Activated naive CD4-positive, alpha-beta T cell treated with anti-CD3 and anti-CD28 coated beads, Interleukin-2, amount 50 U/mL, for 72 hours (primary cell): Measurements from ENCODE around the gene KLK2. TPM values are rescaled to one million over a fixed set of nuclear protein-coding genes. Genes with fewer than 3 reads are reported as not detected.
"Not testable (repeated sequence)": the region's sequence is repeated elsewhere in the genome, so short reads cannot be mapped to it uniquely, and the experiment has no call there.

ENCODE experiments used
- ATAC-seq, 2 donors: fragments of 150-1000 bp; cut with Tn5 transposase; 2 replicates each; pipeline ENCODE4 v1.10.0; 2021; ENCODE audit warnings: mild to moderate bottlenecking in 2 of 2, moderate library complexity in 2 of 2
- DNase-seq, 2 donors: peaks; one replicate each; pipeline ENCODE4 v3.0.0; 2021 to 2022; ENCODE audit warnings: low spot score in 2 of 2
- H3K27ac Mint-ChIP-seq, 2 donors: one replicate each; pipeline ENCODE4 v1.8.0; 2022; ENCODE audit warnings: mild to moderate bottlenecking in 2 of 2, mixed read lengths in 2 of 2
- H3K36me3 Mint-ChIP-seq, 2 donors: one replicate each; pipeline ENCODE4 v1.8.0; 2022; ENCODE audit warnings: mixed read lengths in 2 of 2
- H3K9me3 Mint-ChIP-seq, 2 donors: one replicate each; pipeline ENCODE4 v1.8.0; 2022; ENCODE audit warnings: mixed read lengths in 2 of 2
- total RNA-seq, 2 donors: library from RNA; stranded (reverse); gene quantifications; one replicate each; pipeline ENCODE4 v1.2.3, GENCODE V29; 2022

The KLK2 gene
- total RNA-seq, 2 donors from 2014 or later, result 1.5 TPM; not detected in 1

DNA sequence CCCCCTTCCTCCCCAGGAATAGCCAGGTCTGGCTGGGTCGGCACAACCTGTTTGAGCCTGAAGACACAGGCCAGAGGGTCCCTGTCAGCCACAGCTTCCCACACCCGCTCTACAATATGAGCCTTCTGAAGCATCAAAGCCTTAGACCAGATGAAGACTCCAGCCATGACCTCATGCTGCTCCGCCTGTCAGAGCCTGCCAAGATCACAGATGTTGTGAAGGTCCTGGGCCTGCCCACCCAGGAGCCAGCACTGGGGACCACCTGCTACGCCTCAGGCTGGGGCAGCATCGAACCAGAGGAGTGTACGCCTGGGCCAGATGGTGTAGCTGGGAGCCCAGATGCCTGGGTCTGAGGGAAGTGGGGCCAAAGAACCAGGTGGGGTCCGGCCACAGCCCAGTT, 3.2 kb downstream of the KLK2 start:
- Mint-ChIP-seq H3K36me3 (no peaks in the 10 kb centered on the region), H3K27ac (no peak overlapping the region), H3K9me3 (no peaks in the 10 kb centered on the region)
- no peak for ATAC-seq
- DNase-seq, result no peak

DNA sequence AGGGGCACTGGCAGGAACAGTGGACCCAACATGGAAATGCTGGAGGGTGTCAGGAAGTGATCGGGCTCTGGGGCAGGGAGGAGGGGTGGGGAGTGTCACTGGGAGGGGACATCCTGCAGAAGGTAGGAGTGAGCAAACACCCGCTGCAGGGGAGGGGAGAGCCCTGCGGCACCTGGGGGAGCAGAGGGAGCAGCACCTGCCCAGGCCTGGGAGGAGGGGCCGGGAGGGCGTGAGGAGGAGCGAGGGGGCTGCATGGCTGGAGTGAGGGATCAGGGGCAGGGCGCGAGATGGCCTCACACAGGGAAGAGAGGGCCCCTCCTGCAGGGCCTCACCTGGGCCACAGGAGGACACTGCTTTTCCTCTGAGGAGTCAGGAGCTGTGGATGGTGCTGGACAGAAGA, 4.1 kb downstream of the KLK2 start:
- H3K27ac Mint-ChIP-seq, result no peak overlapping the region

DNA sequence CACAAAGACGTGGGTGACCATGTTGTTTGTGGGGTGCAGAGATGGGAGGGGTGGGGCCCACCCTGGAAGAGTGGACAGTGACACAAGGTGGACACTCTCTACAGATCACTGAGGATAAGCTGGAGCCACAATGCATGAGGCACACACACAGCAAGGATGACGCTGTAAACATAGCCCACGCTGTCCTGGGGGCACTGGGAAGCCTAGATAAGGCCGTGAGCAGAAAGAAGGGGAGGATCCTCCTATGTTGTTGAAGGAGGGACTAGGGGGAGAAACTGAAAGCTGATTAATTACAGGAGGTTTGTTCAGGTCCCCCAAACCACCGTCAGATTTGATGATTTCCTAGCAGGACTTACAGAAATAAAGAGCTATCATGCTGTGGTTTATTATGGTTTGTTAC, 5.6 kb downstream of the KLK2 start:
- DNase-seq (no peak), ATAC-seq (no peak)
- Mint-ChIP-seq H3K36me3 (no peaks in the 10 kb centered on the region), H3K9me3 (no peaks in the 10 kb centered on the region), H3K27ac (no peak overlapping the region)

More for the DNA sequence above, 4.1 kb downstream of the KLK2 start:
- H3K9me3 Mint-ChIP-seq, result no peaks in the 10 kb centered on the region
- DNase-seq (no peak), ATAC-seq (no peak)
- no peaks in the 10 kb centered on the region for H3K36me3 Mint-ChIP-seq

DNA sequence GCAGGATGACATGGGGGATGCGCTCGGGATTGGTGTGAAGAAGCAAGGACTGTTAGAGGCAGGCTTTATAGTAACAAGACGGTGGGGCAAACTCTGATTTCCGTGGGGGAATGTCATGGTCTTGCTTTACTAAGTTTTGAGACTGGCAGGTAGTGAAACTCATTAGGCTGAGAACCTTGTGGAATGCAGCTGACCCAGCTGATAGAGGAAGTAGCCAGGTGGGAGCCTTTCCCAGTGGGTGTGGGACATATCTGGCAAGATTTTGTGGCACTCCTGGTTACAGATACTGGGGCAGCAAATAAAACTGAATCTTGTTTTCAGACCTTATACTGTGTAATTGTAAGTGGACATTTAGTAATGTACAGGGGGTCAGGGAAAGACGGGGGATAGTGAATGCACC, 7.0 kb downstream of the KLK2 start:
- Mint-ChIP-seq H3K36me3 (no peaks in the 10 kb centered on the region), H3K27ac (no peak overlapping the region), H3K9me3 (no peaks in the 10 kb centered on the region)
- DNase-seq (no peak), ATAC-seq (no peak)

DNA sequence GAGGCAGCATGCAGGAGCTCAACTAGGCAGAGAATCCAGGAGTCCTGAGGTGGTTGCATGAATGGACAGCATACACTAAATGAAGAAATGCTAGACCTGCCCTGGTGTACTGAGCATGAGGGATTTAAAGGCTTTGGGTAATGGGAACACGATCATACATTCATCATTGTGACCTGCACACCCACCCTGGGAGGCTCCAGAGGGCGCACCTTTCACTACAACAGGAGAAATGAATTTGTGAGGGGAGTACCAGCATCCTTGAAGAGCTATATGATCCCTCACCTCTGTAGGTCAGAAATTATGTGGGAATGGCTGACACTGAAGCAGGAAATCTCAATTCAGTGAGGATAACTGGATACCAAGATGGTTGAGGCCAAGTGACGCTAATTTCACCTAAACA, 8.9 kb downstream of the KLK2 start:
- Mint-ChIP-seq H3K27ac (no peak overlapping the region), H3K9me3 (no peaks in the 10 kb centered on the region), H3K36me3 (no peaks in the 10 kb centered on the region)
- no peak for DNase-seq
- no peak for ATAC-seq

DNA sequence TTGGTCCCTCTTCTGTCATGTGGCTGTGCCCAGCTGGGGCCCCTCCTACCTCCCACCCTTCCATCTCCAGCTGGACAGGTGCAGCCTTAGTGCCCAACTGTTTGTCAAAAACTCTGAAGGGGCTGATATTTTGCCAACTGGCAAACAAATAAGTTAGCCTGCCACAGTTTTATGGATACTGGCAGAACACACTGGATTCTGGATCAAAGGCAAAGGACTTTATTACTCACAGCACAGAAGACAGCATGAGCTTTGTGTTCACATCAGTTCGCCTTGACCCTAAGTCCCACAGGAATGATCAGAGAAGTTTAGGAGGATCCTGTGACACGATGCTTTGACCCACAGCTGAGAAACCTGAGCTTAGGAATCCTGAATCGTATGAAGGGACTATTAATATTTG, 16.4 kb downstream of the KLK2 start:
- DNase-seq (no peak), ATAC-seq (no peak)
- no peak overlapping the region for H3K27ac Mint-ChIP-seq
- peaks cover 0 to 3% of the 10 kb centered on the region in 2 donors for H3K9me3 Mint-ChIP-seq
- H3K36me3 Mint-ChIP-seq, result no peaks in the 10 kb centered on the region

DNA sequence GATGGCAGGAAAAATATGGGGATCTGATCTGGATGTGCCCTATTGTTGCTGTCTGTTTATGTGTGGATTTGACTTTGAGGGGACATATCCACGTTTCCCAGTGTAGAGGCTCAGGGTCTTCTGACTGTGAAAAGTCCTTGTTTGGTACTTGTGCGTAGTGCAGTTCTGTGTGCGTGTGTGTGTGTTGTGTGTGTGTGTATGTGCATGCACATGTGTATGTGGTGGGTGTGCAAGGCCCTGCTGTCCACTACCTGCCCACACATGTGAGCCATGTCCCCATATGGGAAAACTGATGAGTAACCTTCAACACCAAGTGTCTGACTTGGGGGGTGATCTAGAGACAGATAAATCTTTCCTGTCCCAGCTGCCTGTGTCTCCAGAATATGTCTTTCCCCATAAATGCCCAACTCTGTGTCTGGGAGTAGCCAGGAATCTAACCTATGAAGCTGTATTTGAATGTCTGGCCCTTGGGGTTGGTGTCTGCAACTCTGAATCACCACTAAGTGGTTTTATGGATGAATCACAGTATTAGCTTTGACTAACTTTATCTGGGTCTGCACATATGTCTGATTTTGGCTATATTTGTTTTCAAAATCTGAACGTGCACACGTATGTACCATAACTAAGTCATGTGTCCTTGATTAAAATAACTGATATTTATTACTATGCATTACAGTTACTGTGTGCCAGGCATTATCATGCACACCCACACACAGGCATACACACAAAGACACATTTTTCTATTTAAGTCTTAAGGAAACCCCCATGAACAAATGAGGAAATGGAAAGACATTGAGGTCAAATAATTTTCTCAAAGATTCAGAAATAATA, 17.4 kb downstream of the KLK2 start:
- H3K27ac Mint-ChIP-seq, result no peak overlapping the region
- peaks cover 0 to 3% of the 10 kb centered on the region in 2 donors for H3K9me3 Mint-ChIP-seq
- peaks cover 0 to 4% of the 10 kb centered on the region in 2 donors for H3K36me3 Mint-ChIP-seq
- ATAC-seq, result peak; percentile 33 to 61
- no peak for DNase-seq

DNA sequence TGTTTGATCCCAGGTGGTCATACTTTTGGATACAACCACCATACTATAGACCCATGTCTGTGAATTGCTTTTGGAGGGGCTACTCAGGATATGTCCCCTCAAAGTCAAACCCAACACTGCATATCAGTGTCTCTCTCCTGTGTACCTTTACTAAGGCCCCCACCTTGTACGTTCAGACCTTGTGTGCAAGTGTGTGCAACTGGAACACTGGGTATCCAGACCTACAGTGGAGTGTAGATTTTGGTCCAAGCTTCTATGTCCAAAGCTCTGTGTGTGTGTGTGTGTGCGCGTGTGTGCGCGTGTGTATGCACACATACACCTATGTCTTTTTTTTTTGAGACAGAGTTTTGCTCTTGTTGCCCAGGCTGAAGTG, 18.0 kb downstream of the KLK2 start:
- Mint-ChIP-seq H3K36me3 (peaks cover 0 to 4% of the 10 kb centered on the region in 2 donors), H3K9me3 (peaks cover 0 to 3% of the 10 kb centered on the region in 2 donors), H3K27ac (no peak overlapping the region)
- DNase-seq, result no peak
- ATAC-seq, result no peak

DNA sequence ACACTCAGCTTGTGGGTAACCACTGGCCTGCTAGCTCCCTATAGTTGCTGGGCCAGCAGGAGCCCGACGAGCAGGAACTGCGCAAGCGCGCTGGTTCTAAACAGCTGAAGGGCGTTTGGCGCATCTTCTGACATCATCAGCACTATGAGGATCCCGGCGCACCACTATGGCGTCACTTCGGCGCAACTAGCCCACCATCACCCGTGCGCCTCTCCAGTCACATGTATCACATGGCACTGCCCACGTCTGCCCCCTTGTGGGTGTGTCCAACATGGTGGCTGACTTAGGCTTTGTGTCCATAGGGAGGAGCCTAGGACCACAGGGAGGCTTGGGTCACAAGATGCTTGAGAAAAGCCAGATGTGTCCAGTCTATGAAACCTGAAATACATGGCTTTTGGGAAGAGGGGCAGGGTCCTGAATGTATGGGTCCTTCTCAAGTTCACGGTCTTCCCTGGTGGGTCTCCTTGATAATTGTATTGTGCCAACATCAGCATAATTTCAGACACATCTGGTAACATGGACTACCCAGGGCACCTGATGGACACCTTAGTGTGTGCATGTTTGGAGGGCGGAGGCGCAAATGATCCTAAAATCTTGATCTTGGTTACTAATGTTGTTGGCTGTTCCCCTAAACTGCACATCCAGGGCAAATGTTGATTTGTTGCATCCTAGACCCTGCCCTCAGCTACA, 20.0 kb downstream of the KLK2 start:
- no peak for DNase-seq
- peaks cover 0 to 3% of the 10 kb centered on the region in 2 donors for H3K9me3 Mint-ChIP-seq
- no peak overlapping the region for H3K27ac Mint-ChIP-seq
- ATAC-seq, result no peak
- H3K36me3 Mint-ChIP-seq, result peaks cover 0 to 4% of the 10 kb centered on the region in 2 donors

DNA sequence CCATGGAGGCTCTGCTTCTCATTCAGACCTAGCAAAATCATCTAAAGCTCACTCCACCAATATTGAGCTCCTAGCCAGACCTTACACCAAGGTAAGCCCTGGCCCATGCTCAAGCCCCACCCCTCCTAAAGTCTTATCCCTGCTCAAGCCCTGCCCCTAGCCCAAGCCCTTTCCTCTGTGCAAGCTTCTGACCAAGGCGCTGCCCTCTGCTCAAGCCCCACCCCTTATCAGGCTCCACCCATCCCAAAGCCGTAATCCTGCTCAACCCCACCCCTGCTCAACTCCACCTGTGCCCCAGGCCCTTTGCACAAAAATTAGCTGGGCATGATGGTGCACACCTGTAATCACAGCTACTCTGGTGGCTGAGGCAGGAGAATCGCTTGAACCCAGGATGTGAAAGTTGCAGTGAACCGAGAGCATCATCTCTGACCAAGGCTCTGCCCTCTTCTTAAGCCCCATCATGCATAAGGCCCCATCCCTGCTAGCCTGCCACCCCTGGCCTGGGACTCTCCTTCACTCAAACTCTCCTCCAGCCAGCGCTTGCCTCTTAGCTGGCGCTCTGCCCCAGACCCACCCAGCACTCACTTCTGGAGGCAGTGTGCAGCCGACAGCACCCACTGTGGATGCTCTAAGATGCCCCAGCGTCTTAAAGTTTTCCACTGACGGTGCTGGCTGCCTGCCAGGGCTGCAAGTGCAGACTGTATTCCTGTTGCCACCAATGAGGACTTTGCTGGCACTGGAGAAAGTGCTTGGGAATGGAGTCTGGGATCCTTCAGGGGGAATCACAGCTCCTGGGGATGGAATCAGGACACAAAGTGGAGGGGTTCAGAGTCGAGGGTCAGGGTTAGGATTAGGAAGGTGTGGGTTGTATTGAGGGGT, 21.5 kb downstream of the KLK2 start:
- no peak overlapping the region for H3K27ac Mint-ChIP-seq
- no peak for ATAC-seq
- H3K36me3 Mint-ChIP-seq, result peaks cover 0 to 4% of the 10 kb centered on the region in 2 donors
- DNase-seq, result no peak
- peaks cover 0 to 3% of the 10 kb centered on the region in 2 donors for H3K9me3 Mint-ChIP-seq

DNA sequence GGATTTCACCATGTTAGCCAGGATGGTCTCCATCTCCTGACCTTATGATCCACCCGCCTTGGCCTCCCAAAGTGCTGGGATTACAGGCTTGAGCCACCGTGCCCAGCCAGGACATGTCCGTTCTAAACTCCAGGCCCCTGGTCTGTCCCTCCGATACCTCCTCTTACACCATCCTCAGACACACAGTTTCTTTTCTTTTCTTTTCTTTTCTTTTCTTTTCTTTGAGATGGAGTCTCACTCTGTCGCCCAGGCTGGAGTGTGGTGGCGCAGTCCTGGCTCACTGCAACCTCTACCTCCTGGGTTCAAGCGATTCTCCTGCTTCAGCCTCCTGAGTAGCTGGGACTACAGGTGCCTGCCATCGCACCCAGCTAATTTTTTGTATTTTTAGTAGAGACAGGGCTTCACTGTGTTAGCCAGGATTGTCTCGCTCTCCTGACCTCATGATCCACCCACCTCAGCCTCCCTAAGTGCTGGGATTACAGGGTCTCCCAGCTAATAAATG, 22.9 kb downstream of the KLK2 start:
- ATAC-seq, result peak in 1 of 2 donors; percentile 6

DNA sequence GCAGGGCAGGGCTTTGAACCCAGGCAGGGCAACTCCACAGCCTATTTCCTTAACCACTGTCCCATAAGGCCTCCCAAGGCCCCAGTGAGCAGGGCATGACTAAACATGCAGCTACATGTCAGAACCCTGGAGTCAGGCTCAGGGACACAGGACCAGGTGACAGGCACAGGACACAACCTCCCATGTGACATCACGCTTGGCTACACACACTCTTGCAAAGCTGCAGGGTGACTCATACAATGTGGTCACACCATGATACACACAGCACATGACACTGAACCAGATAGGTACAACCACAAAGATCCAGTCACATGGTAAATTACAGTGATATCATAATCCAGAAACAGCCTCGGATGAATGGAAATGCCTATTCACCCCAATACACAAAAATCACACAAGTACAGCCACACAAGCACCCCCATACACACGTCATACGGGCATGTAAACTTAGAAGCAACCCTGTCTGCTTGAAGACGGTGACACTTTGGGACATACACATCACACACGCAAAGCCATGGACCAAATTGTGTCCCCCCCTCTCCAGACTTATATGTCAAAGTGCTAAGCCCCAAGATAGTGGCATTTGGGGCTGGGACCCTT, 23.5 kb downstream of the KLK2 start:
- Mint-ChIP-seq H3K27ac (peak overlapping the region in 1 of 2 donors; percentile 77), H3K9me3 (peaks cover 0 to 3% of the 10 kb centered on the region in 2 donors), H3K36me3 (peaks cover 0 to 4% of the 10 kb centered on the region in 2 donors)
- ATAC-seq, result peak; percentile 96 to 99
- peak; percentile 11 to 57 for DNase-seq

More for the DNA sequence above, 22.9 kb downstream of the KLK2 start:
- peak overlapping the region in 1 of 2 donors; percentile 77 for H3K27ac Mint-ChIP-seq
- not testable (repeated sequence) for DNase-seq, H3K9me3 Mint-ChIP-seq, H3K36me3 Mint-ChIP-seq

DNA sequence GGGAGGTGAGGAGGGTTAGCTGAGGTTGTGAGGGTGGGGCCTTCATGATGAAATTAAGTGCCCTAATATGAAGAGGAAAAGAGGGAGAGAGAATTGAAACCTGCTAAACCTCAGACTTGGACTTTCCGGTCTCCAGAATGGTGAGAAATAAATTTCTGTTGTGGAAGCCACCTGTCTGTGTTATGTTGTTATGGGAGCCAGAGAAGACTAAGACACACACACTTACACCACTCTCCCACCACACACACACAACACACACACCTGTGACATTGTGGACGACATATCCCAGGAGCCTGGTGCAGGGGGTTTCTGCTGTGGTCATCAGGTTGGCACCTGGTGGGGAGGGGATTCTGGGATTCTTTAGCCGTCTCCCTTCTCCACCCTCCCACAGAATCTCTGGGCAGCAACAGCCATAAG, 24.0 kb downstream of the KLK2 start:
- DNase-seq (no peak), ATAC-seq (peak in 1 of 2 donors; percentile 6)
- H3K36me3 Mint-ChIP-seq, result peaks cover 0 to 4% of the 10 kb centered on the region in 2 donors
- H3K27ac Mint-ChIP-seq, result no peak overlapping the region
- peaks cover 0 to 3% of the 10 kb centered on the region in 2 donors for H3K9me3 Mint-ChIP-seq

DNA sequence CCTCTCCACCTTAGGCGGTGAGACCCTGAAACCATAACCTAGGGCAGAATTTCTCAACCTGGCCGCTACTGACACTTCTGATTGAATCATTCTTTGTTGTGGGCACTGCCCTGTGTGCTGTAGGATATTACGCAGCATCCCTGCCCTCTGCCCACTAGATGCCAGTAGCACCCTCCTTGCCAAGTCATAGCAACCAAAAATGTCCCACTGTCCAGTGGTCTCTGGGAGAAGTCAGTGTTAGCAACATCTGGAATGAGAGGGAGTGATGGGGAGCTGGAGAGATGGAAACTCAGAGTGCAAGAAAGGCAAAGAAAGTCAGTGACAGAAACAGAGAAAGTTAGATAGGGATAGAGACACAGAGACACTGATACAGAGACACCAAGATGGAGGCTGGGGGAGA, 24.4 kb downstream of the KLK2 start:
- Mint-ChIP-seq H3K9me3 (peaks cover 0 to 3% of the 10 kb centered on the region in 2 donors), H3K27ac (no peak overlapping the region), H3K36me3 (peaks cover 0 to 4% of the 10 kb centered on the region in 2 donors)
- DNase-seq (no peak), ATAC-seq (no peak)

DNA sequence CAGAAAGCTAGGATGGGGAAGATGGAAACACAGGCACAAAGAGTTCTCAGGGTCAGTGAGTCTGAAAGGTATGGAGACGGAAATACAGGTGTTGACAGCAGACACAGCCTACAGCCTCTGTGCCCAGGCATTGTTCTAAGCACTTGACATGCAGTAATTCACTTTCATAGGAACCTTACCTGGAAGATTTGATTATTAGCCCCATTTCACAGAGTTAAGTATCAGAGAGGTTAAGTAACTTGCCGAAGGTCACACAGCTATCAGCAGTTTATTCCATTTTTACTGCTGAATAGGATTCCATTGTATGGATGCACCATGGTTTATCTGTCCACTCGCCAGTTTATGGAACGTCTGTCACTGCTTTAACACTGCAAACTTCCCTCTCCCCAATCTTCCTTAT, 24.8 kb downstream of the KLK2 start:
- DNase-seq (no peak), ATAC-seq (no peak)
- Mint-ChIP-seq H3K27ac (no peak overlapping the region), H3K36me3 (peaks cover 0 to 4% of the 10 kb centered on the region in 2 donors), H3K9me3 (peaks cover 0 to 3% of the 10 kb centered on the region in 2 donors)

DNA sequence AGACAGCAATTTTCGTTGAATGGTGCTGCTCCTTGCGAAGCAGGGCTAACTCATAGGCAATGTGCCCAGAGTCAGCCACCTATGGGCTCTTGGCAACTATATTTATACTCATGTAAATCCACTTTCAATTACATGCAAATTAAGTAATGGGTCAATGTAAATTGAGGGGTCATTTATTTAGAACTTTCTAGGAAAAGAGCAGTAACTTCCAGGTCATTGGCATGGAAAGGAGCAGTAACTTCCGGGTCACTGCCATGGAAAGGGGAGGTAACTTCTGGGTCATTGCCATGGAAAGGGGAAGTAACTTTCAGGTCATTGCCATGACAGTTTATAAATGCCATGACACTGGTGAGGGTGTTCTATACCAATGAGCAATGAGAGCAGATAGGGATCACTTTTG, 26.3 kb downstream of the KLK2 start:
- Mint-ChIP-seq H3K36me3 (peaks cover 0 to 4% of the 10 kb centered on the region in 2 donors), H3K9me3 (no peaks in the 10 kb centered on the region), H3K27ac (no peak overlapping the region)
- ATAC-seq (no peak), DNase-seq (no peak)
